SIG-M5 treated with dmso at 0.1 percent for 504 hours (cell line): Measurements from ENCODE around the gene ARL13B.

Experiments
- DNase-seq: peaks from one replicate; lab custom pipeline; 2025; ENCODE audit not compliant: unreplicated experiment; lab: John Stamatoyannopoulos, UW

Gene ARL13B

GRCh38 chr3:94099311-94099710, 119.4 kb downstream of the ARL13B start:
- no peak for DNase-seq

DNA sequence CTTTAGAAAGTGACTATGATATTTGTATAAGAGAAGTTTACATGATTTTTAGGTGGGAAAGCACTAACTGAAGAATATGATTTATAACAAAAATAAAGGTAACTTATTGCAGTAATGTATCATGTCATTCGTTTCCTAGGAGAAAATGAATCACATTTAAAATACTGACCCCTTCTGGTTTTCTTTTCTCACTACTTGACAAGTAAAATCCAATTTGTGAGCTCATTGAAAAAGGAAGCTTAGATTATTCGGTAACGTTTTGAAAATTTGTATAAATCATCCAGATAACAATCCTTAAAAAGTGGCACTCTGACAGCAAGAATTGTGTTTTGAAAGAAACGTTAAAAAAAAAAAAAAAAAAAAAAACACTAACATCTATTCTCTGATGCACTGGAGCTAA, 121.9 kb downstream of the ARL13B start:
- no peak for DNase-seq
